LoVo (cell line): ENCODE data around the gene MALT1.

Source experiments
- DNase-seq: peaks from one replicate; pipeline ENCODE4 v3.0.0-alpha.2; 2016; ENCODE audit warnings: low spot score

MALT1 gene

GRCh38 chr18:58690259-58690658 lies 19.0 kb downstream of the MALT1 start:
- no peak for DNase-seq

GRCh38 chr18:58691256-58691655 lies 20.0 kb downstream of the MALT1 start:
- no peak for DNase-seq

DNA sequence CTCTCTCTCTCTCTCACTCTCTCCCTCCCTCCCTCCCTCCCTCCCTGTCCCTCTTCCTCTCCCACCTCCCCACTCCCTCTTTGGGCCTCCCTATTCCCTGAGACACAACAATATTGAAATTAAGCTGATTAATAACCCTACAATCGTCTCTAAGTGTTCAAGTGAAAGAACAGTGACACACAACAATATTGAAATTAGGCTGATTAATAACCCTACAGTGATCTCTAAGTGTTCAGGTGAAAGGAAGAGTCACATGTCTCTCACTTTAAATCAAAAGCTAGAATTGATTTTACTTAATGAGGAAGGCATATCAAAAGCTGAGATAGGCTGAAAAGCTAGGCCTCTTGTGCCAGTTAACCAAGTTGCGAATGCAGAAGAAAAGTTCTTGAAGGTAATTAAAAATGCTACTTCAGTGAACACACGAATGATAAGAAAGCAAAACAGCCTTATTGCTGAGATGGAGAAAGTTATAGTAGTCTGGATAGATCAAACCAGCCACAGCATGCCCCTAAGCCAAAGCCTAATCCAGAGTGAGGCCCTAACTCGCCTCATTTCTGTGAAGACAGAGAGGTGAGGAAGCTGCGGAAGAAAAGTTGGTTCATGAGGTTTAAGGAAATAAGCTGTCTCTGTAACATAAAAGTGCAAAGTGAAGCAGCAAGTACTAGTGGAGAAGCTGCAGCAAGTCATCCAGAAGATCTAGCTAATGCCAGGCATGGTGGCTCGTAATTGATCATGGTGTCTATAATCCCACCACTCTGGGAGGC lies 21.3 kb downstream of the MALT1 start:
- DNase-seq: no peak

DNA sequence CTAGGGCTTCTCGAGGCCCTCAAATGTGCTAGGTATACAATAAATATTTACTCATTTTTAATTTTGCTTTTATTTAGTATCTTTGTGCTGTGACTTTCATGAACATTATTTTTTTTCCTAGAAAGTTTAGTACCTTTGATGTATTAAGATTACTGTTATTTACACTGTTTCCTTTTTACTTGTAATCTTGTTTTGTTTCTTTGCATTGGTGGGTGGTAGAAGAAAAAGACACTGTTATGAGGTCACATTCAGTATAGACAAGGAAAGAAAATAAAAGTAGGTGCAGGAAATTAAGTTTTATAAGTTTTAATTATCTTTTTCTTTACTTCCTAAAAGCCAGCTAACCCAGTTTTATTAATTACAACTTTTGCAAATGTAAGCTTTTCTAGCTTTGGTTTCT lies 23.0 kb downstream of the MALT1 start:
- DNase-seq: no peak

GRCh38 chr18:58694720-58695468 lies 23.6 kb downstream of the MALT1 start:
- DNase-seq: no peak

DNA sequence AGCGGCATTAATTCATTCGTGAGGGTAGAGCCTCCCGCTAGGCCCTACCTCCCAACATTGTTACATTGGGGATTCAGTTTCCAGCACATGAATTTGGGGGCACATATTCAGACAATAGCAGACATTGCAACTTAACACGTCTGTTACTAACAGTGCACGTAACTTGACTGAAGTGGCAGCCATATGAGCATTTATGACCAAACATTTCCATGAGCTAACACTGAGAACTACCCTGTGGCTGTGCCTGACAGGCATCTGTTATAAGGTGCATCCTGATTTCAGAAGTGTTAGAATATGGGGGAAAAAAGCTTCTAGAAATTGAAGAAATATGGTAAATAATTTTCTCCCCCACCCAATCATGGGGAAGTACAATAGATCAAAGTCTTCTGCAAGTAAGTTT lies 24.5 kb downstream of the MALT1 start:
- no peak for DNase-seq

DNA sequence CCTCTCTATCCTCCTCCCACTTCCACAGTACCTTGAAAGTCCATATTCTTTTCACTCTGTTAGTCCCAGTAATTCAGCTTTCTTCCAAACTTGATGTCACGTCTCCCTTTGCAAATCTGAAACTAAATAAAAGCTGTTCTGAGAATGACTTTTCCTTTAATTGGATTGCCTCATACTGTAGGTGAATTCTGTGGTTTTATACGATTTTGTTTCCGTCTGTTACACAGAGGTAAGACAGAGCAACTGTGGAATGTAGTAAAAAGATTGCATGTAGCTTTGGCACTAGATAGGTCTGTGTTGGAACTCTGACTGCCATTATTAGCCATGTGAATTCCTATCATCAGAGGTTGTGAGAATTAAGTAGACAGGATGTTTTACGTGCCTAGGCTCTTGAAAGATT lies 25.9 kb downstream of the MALT1 start:
- DNase-seq: no peak

- DNase-seq: no peak
These were observed 27.5 kb downstream of the MALT1 start for GRCh38 chr18:58698701-58699193.

GRCh38 chr18:58699551-58699950 lies 28.3 kb downstream of the MALT1 start:
- DNase-seq: no peak

- no peak for DNase-seq
These were observed 28.9 kb downstream of the MALT1 start for GRCh38 chr18:58700209-58700608.

DNA sequence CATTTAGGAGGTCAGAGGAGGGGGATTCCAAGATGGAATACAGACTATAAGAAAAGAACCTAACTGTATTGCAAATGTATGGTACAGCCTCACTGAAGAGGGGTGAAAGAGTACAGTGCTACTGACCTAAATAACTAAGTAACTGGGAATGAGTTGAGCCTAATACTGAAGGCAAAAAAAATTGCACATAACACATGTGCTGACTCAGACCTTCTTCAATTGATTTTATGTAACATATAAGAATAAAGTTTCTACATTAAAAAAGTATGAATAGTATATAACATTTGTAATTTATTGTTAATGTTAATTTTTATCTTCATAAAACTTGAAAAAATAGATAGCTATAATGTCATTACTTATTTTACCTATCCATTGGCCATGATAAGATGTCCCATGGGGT lies 41.7 kb downstream of the MALT1 start:
- DNase-seq: no peak

DNA sequence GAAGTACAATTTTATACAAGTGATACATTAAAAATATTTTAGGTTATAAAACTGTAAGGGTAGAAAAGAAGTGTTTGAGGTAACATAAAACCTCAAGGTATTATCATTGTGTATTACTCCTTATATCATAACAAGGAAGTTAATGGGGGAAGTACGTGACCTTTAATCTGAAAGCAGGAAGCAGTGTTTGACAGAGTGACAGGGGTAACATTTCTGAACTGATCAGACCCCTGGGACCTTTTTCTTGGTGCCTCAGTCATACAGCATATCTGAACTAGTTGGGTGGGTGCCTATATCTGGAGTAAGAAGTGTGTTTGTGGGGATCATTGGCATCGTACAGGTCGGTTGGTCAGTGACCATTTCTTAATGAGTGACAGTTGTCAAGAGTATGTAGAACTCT lies 43.0 kb downstream of the MALT1 start:
- DNase-seq: no peak

GRCh38 chr18:58714821-58715220 lies 43.6 kb downstream of the MALT1 start:
- no peak for DNase-seq

- DNase-seq: no peak
These were observed 44.3 kb downstream of the MALT1 start for GRCh38 chr18:58715540-58715939.

DNA sequence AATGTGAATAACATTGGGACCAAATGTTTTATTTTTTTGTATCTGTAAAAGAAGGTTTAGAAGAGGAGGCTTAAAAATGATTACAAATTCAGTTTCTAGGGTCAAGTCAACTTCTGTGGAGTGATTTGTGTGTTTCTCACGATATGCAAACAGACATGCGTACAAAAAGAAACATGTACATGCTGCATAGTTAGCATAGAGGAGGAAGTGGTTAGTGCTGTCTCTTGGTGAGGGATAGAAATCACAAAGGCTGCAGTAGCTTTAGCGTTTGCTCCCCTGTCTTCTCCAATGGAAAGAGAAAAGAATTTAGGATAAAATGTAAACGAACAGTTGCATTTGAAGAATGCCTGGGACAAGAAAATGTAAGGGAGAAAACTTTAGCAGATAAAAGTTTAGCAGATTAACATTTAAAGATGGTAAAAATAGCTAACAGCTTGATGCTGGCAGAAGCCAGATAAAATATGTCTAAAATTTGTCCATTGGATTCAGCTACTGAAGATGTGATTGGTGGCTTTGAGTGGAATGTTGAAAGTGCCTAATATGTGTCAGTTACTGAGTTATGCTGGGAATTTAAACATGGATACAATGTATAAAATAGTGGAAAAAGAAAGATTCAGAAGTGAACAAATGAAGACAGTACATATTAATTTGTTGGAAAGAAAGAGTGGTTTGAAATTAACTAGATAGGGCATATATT lies 44.9 kb downstream of the MALT1 start:
- DNase-seq: no peak

- DNase-seq: no peak
These were observed 50.4 kb downstream of the MALT1 start for GRCh38 chr18:58721566-58722239.

- no peak for DNase-seq
These were observed 52.7 kb downstream of the MALT1 start for GRCh38 chr18:58723810-58724602.

GRCh38 chr18:58726671-58727070 lies 55.4 kb downstream of the MALT1 start:
- no peak for DNase-seq

- DNase-seq: no peak
These were observed 56.7 kb downstream of the MALT1 start for GRCh38 chr18:58727776-58728500.

- no peak for DNase-seq
These were observed 57.5 kb downstream of the MALT1 start for GRCh38 chr18:58728719-58729118.

DNA sequence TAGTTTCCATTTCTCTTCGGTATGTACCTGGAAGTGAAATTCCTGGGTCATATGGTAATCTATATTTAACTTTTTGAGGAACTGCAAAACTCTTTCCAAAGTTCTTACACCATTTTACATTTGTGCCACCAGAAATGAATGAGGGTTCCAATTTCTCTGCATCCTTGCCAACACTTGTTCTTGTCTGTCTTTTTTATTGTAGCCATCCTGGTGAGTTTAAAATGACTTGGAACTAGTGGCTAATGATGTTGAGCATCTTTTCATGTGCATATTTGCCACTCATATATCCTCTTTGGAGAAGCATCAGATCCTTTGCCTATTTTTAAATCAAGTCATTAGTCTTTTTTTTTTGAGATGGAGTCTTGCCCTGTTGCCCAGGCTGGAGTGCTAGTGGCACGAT lies 59.4 kb downstream of the MALT1 start:
- DNase-seq: no peak
